GM18858 (cell line): Measurements from ENCODE around the gene SKOR1.

ENCODE experiments used
- ATAC-seq: cut with Tn5 transposase; IDR thresholded peaks from one replicate; pipeline ENCODE4 v1.9.1; 2021; ENCODE audit not compliant: unreplicated experiment

The SKOR1 gene

GRCh38 chr15:67819636-67820035 is 5.7 kb upstream of the SKOR1 start:
- ATAC-seq, result no peak

DNA sequence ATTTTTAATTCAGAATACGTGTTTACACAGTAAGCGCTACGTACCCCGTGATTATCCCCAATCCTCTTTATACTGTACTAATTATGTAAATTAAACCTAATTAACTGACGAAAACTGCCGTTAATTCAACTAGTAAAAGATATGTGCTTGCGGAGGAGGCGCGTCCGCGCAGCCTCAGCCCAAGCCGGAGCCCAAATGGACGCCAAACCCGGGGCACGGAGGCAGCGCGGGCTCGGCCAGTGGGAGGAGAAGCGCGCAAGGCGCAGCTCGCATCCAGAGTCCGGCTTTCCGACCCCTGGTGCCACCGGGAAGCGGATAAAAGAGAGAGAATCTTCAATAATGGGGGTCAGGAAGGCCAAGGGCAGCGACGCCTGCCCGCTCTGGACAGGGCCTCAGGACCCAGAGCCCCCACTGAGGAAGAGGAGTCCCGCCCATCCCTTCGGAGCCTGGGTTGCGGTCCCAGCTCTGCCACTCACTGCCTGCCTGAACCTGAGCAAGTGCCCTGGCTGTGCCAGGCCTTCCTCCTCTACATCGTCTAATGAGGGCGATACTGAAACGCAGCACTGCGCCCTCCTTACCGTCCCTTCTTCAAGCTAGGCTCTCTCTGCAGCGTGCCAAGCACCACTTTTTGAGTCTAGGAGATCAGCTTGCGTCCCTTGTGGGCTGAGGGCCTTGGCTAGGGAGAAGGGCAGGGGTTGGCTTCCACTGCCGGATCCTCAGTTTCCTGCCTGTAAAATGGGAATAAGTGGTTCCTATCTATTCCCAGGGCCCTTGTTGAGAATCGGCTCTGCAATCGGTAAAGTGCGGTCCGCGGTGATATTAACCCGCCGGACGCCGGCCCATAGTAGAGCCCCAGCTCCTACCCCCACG is 5.0 kb upstream of the SKOR1 start:
- no peak for ATAC-seq

- no peak for ATAC-seq
These were observed 4.1 kb upstream of the SKOR1 start for GRCh38 chr15:67820992-67821783.

DNA sequence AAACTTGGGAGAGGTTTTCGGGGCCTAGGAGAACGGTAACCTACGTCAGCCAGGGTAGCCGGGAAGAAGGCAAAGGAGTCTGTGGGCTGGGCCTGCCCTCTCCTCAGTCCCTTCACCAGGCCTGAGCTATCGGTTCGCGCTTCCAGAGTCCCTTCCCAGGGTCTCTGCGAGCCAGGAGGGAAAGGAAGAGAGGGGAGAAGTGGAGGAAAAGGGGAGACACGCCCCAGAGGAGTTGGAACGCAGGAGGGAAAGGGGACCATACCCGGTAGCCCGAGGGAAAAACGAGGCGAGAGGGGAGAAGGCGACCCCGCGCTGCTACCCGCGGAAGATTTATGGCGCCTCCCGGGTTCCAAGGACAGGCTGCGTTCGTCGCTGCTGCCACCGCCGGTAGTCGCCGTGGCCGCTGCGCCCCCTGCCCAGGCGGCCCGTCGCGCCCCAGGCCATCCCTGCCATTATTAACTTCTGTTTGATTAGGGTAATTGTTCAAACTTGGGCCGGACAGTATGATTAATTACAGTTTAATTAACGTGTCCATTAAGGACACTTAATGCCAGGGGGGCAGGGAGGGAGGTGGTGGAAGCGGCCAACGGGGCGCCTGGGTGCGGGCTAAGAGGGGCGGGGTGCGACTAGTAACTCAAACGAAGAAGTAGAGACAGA is 3.4 kb upstream of the SKOR1 start:
- ATAC-seq, result no peak

DNA sequence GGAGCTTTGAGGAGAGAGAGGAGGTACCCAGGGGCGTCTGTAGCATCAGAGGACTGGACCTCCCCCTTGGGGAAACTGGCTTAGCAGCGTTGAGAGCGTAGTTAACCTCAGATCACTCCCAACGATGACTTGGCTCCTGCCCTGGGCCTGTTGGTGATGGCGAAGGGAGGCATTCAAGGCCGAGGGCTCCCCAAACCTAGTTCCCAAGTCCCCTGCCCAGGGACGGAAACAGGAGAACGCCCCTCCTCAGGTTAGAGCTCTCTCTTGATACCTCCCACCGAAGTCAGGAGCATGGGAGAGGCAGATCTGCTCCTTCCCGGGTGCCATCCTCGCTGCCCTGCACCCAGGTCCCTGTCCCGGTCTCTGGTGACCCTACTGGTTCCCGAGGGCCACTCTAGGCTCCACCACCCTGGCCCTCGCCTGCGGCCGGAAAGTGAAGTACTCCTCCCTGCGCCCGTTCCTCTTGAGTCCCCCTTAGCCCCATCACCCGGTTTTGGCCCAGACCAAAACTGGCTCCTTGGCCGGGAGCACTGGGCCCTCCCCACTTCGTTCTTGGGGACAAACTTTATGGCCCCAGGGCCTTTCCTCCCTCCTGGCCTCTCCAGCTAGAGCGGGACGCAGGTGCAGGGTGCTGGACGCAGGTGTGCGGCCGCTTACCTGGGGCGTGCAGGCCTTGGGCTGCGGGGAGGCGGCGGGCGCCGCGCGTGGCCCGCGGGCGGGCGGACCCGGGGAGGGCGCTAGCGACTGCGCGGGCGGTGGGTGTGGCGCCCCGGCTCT is 2.6 kb upstream of the SKOR1 start:
- no peak for ATAC-seq

DNA sequence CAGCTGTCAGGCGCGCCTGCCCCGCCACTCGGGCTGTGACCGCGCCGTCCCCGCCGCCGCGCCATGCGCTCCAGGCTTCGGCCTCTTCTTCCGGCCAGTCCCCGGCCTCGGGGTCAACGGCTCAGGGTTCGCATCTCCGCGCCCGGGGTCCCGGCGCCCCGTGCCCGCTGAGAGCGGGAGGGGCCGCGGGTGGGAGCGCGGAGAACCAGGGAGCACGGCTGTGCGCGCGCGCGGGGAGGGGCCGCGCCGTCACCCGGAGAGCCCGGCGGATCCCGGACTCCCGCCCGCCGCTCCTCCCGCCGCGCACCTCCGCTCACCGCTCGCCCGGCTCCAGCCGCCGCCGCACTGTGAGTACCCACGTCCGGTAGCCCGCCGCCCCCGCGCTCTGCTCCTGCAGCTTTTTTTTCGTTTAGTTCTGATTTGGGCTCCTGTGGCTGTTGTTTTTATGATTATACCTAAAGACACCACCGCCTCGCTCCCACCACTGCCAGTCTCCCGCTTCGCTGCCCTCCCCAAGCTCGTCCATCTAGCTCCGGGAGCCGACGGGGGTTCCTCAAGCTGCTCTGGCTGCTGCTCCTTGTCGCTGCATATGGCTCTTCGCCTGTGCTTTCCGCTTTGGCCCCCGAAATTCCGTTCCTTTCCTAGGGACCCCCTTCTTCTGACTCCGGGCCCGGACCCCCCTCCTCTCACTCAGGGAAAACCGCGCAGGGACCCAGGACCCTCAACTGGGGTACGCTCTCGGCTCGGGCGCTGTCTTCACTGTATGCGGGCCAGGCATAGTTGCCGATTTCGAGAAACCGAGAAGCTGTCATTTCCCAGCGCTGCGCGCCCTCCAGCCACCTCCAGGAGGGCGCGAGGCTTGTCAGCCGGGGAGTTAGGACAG is 1.8 kb upstream of the SKOR1 start:
- no peak for ATAC-seq

DNA sequence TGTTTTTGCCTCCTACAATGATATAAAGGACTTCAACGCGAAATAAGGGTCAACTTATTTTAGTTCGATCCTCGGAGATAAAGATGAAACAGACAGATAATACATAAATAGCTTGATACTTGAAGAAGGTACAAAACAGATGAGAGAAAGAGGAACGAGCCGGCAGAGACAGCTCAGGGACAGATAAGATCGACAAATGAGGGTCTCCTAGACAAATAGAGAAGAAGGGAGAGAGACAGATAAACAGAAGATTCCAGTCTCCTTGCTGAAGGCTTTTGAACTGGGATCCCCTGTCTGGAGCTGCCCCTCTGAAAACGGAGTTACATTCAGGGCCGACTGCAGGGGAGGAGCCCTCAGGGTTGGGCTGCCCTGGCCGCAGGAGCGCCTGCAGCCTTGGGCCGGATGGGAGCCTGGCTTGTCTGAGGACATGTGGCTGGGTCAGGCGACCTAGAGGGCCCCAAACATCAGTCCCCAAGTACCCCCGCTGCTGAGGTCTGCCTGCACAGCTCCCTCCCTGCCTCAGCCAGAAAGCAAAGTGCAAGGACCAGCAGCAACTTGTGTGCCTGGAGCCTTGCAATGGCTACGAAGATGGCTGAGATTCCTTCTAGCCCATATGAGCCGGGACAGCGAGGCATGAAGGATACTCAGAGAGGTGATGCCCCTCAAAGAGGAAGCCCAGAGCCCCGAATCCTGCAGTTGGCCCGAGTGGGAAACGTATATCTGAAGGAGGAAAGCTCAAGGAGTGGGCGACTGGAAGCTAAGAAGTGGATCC is 926 bp upstream of the SKOR1 start:
- ATAC-seq, result no peak

GRCh38 chr15:67825881-67826716 is 790 bp downstream of the SKOR1 start:
- ATAC-seq, result no peak

- ATAC-seq, result no peak
These were observed 1.6 kb downstream of the SKOR1 start for GRCh38 chr15:67826717-67827561.

- no peak for ATAC-seq
These were observed 2.4 kb downstream of the SKOR1 start for GRCh38 chr15:67827562-67828277.

- no peak for ATAC-seq
These were observed 3.1 kb downstream of the SKOR1 start for GRCh38 chr15:67828278-67828968.

GRCh38 chr15:67828969-67829646 is 3.8 kb downstream of the SKOR1 start:
- ATAC-seq, result no peak

GRCh38 chr15:67829647-67830504 is 4.6 kb downstream of the SKOR1 start:
- no peak for ATAC-seq

GRCh38 chr15:67831363-67831762 is 6.1 kb downstream of the SKOR1 start:
- no peak for ATAC-seq
